Measurements from ENCODE around the gene CASK.

Gene CASK

GRCh38 chrX:41903544-41903943 lies 19.8 kb downstream of the CASK start:
- Histone ChIP-seq H3K9me3 (replicated peaks; ENCODE audit: low read length) (no peaks in the 10 kb centered on the region), H3K9ac (ENCODE audit: low read depth, low read length) (no peak overlapping the region), H3K27me3 (ENCODE audit: control insufficient read depth, insufficient read depth, low read length) (no peaks in the 10 kb centered on the region)

GRCh38 chrX:41900321-41900720 lies 23.0 kb downstream of the CASK start:
- no peak overlapping the region for H3K4me2 ChIP-seq (ENCODE audit: low read length)
- H3K9me3 ChIP-seq (replicated peaks; ENCODE audit: low read length) = no peaks in the 10 kb centered on the region
- H3K4me3 ChIP-seq (ENCODE audit: low read length) = no peak overlapping the region
- no peaks in the 10 kb centered on the region for H3K36me3 ChIP-seq (ENCODE audit: insufficient read depth, low read length)
- no peaks in the 10 kb centered on the region for H3K27me3 ChIP-seq (ENCODE audit: control insufficient read depth, insufficient read depth, low read length)
- H3K9ac ChIP-seq (ENCODE audit: low read depth, low read length) = no peak overlapping the region
- H3K4me1 ChIP-seq (ENCODE audit: control insufficient read depth, insufficient read depth, low read length) = no peaks in the 10 kb centered on the region

More at GRCh38 chrX:41903544-41903943, 19.8 kb downstream of the CASK start:
- Histone ChIP-seq H3K4me3 (ENCODE audit: low read length) (no peak overlapping the region), H3K4me1 (ENCODE audit: control insufficient read depth, insufficient read depth, low read length) (no peaks in the 10 kb centered on the region), H3K36me3 (ENCODE audit: insufficient read depth, low read length) (no peaks in the 10 kb centered on the region), H3K4me2 (ENCODE audit: low read length) (no peak overlapping the region)

GRCh38 chrX:41895826-41896225 lies 27.5 kb downstream of the CASK start:
- Histone ChIP-seq H3K4me3 (ENCODE audit: low read length) (no peak overlapping the region), H3K36me3 (ENCODE audit: insufficient read depth, low read length) (no peaks in the 10 kb centered on the region), H3K27me3 (ENCODE audit: control insufficient read depth, insufficient read depth, low read length) (no peaks in the 10 kb centered on the region), H3K4me2 (ENCODE audit: low read length) (no peak overlapping the region), H3K9ac (ENCODE audit: low read depth, low read length) (no peak overlapping the region), H3K9me3 (replicated peaks; ENCODE audit: low read length) (no peaks in the 10 kb centered on the region), H3K4me1 (ENCODE audit: control insufficient read depth, insufficient read depth, low read length) (no peaks in the 10 kb centered on the region)

GRCh38 chrX:41890026-41890423 lies 33.3 kb downstream of the CASK start:
- Histone ChIP-seq H3K36me3 (ENCODE audit: insufficient read depth, low read length) (no peaks in the 10 kb centered on the region), H3K9ac (ENCODE audit: low read depth, low read length) (no peak overlapping the region), H3K27me3 (ENCODE audit: control insufficient read depth, insufficient read depth, low read length) (no peaks in the 10 kb centered on the region), H3K9me3 (replicated peaks; ENCODE audit: low read length) (no peaks in the 10 kb centered on the region), H3K4me1 (ENCODE audit: control insufficient read depth, insufficient read depth, low read length) (no peaks in the 10 kb centered on the region), H3K4me2 (ENCODE audit: low read length) (no peak overlapping the region), H3K4me3 (ENCODE audit: low read length) (no peak overlapping the region)

DNA sequence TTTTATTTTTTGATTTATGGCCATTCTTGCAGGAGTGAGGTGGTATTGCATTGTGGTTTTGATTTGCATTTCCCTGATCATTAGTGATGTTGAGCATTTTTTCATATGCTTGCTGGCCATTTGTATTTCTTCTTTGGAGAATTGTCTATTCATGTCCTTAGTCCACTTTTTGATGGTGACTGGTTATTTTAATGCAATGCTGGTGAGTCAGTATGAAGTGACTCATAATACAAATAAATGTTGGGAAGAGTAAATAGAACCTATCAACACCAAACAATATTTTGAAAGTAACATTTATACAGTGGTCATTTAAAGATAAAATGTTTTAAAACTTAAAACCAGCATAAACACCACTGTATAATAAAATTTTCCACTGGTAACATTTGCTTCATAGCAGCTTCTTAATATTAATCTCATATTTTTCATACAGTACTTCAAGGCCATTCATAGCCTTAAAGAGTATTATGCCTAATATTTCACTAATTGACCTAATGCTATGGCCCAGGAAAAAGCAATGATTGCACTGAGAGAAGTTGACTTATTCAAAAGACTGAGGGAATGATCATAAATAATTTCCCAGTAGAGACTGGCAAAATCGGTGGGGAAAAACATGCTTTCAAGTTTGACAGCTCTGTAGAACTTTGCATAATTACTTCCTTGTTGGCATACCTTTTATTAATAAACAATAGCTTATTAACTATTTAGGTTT lies 33.9 kb downstream of the CASK start:
- Histone ChIP-seq H3K4me2 (ENCODE audit: low read length) (no peak overlapping the region), H3K4me1 (ENCODE audit: control insufficient read depth, insufficient read depth, low read length) (no peaks in the 10 kb centered on the region), H3K4me3 (ENCODE audit: low read length) (no peak overlapping the region), H3K27me3 (ENCODE audit: control insufficient read depth, insufficient read depth, low read length) (no peaks in the 10 kb centered on the region), H3K9ac (ENCODE audit: low read depth, low read length) (no peak overlapping the region), H3K9me3 (replicated peaks; ENCODE audit: low read length) (no peaks in the 10 kb centered on the region), H3K36me3 (ENCODE audit: insufficient read depth, low read length) (no peaks in the 10 kb centered on the region)

DNA sequence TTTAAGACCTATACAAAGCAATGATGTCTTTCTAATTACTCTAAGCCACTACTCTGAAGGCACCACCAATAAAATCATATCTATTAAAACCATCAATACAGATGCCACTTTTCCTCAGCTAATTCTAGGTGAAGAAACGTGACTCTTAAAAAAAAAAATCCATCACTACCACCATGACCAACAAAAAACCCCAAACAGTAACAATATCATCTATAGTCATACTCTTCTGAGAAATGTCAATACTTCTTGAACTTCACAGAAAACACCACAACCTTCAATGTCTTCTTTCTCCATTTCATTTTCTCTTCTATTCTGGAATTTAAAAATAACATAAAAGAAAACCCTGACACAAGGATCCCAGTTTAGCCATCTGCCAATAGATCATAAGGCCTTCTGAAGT lies 35.7 kb downstream of the CASK start:
- H3K27me3 ChIP-seq (ENCODE audit: control insufficient read depth, insufficient read depth, low read length) = no peaks in the 10 kb centered on the region
- H3K4me3 ChIP-seq (ENCODE audit: low read length) = no peak overlapping the region
- no peak overlapping the region for H3K4me2 ChIP-seq (ENCODE audit: low read length)
- H3K9ac ChIP-seq (ENCODE audit: low read depth, low read length) = no peak overlapping the region
- H3K4me1 ChIP-seq (ENCODE audit: control insufficient read depth, insufficient read depth, low read length) = no peaks in the 10 kb centered on the region
- H3K36me3 ChIP-seq (ENCODE audit: insufficient read depth, low read length) = no peaks in the 10 kb centered on the region
- no peaks in the 10 kb centered on the region for H3K9me3 ChIP-seq (replicated peaks; ENCODE audit: low read length)

- H3K4me3 ChIP-seq (ENCODE audit: low read length) = no peak overlapping the region
- no peaks in the 10 kb centered on the region for H3K27me3 ChIP-seq (ENCODE audit: control insufficient read depth, insufficient read depth, low read length)
- H3K4me2 ChIP-seq (ENCODE audit: low read length) = no peak overlapping the region
- H3K9ac ChIP-seq (ENCODE audit: low read depth, low read length) = no peak overlapping the region
- no peaks in the 10 kb centered on the region for H3K9me3 ChIP-seq (replicated peaks; ENCODE audit: low read length)
- H3K36me3 ChIP-seq (ENCODE audit: insufficient read depth, low read length) = no peaks in the 10 kb centered on the region
- H3K4me1 ChIP-seq (ENCODE audit: control insufficient read depth, insufficient read depth, low read length) = no peaks in the 10 kb centered on the region
Measured at GRCh38 chrX:41885724-41886123, 37.6 kb downstream of the CASK start.

DNA sequence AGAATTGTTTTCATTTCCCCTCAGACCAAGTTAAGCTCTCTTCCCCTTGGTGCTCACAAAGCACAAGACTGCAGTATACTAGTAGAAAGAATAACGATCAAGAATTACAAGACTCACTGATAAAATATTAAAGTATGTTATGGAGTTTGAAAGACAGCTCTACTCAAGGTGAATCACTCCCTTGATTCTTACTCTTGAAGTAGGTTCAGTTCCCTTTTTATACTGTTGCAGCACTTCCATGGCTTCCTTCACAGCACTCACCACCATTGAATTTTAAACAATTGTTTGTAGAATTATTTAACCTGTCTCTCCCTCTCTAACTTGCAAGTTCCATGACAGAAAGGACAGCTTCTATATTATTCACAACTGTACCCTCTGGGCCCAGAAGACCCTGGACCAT lies 42.2 kb downstream of the CASK start:
- H3K4me3 ChIP-seq (ENCODE audit: low read length) = no peak overlapping the region
- H3K36me3 ChIP-seq (ENCODE audit: insufficient read depth, low read length) = no peaks in the 10 kb centered on the region
- H3K4me1 ChIP-seq (ENCODE audit: control insufficient read depth, insufficient read depth, low read length) = no peaks in the 10 kb centered on the region
- no peaks in the 10 kb centered on the region for H3K27me3 ChIP-seq (ENCODE audit: control insufficient read depth, insufficient read depth, low read length)
- H3K9me3 ChIP-seq (replicated peaks; ENCODE audit: low read length) = no peaks in the 10 kb centered on the region
- no peak overlapping the region for H3K4me2 ChIP-seq (ENCODE audit: low read length)
- H3K9ac ChIP-seq (ENCODE audit: low read depth, low read length) = no peak overlapping the region

GRCh38 chrX:41877167-41877566 lies 46.2 kb downstream of the CASK start:
- no peaks in the 10 kb centered on the region for H3K27me3 ChIP-seq (ENCODE audit: control insufficient read depth, insufficient read depth, low read length)
- no peak overlapping the region for H3K9ac ChIP-seq (ENCODE audit: low read depth, low read length)
- no peaks in the 10 kb centered on the region for H3K9me3 ChIP-seq (replicated peaks; ENCODE audit: low read length)
- no peaks in the 10 kb centered on the region for H3K36me3 ChIP-seq (ENCODE audit: insufficient read depth, low read length)
- no peak overlapping the region for H3K4me2 ChIP-seq (ENCODE audit: low read length)
- H3K4me3 ChIP-seq (ENCODE audit: low read length) = no peak overlapping the region
- no peaks in the 10 kb centered on the region for H3K4me1 ChIP-seq (ENCODE audit: control insufficient read depth, insufficient read depth, low read length)

- Histone ChIP-seq H3K9ac (ENCODE audit: low read depth, low read length) (no peak overlapping the region), H3K9me3 (replicated peaks; ENCODE audit: low read length) (no peaks in the 10 kb centered on the region), H3K4me2 (ENCODE audit: low read length) (no peak overlapping the region), H3K4me3 (ENCODE audit: low read length) (no peak overlapping the region), H3K27me3 (ENCODE audit: control insufficient read depth, insufficient read depth, low read length) (no peaks in the 10 kb centered on the region), H3K4me1 (ENCODE audit: control insufficient read depth, insufficient read depth, low read length) (no peaks in the 10 kb centered on the region), H3K36me3 (ENCODE audit: insufficient read depth, low read length) (no peaks in the 10 kb centered on the region)
Measured at GRCh38 chrX:41875142-41875541, 48.2 kb downstream of the CASK start.

DNA sequence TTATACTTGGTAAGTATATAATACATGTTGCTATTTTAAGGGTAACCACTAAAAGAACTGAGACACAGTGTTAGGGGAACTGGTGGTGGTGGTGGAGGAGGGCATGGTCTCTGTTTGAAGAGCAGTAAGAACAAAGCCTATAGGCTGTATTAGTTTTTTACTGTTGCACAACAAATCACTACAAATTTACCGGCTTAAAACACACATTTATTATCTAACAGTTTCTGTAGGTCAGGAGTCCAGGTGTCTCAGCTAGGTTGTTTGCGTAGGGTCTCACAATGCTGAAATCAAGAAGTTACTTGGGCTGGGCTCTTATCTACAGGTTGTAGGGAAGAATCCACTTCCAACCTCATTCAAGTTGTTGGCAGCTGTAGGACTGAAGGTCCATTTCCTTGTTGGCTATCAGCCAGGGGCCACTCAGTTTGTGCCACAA lies 52.6 kb downstream of the CASK start:
- no peaks in the 10 kb centered on the region for H3K27me3 ChIP-seq (ENCODE audit: control insufficient read depth, insufficient read depth, low read length)
- H3K4me3 ChIP-seq (ENCODE audit: low read length) = no peak overlapping the region
- H3K9ac ChIP-seq (ENCODE audit: low read depth, low read length) = no peak overlapping the region
- no peaks in the 10 kb centered on the region for H3K4me1 ChIP-seq (ENCODE audit: control insufficient read depth, insufficient read depth, low read length)
- H3K4me2 ChIP-seq (ENCODE audit: low read length) = no peak overlapping the region
- no peaks in the 10 kb centered on the region for H3K9me3 ChIP-seq (replicated peaks; ENCODE audit: low read length)
- H3K36me3 ChIP-seq (ENCODE audit: insufficient read depth, low read length) = no peaks in the 10 kb centered on the region

- H3K9ac ChIP-seq (ENCODE audit: low read depth, low read length) = no peak overlapping the region
- H3K4me3 ChIP-seq (ENCODE audit: low read length) = no peak overlapping the region
- no peak overlapping the region for H3K4me2 ChIP-seq (ENCODE audit: low read length)
- no peaks in the 10 kb centered on the region for H3K9me3 ChIP-seq (replicated peaks; ENCODE audit: low read length)
- no peaks in the 10 kb centered on the region for H3K36me3 ChIP-seq (ENCODE audit: insufficient read depth, low read length)
- no peaks in the 10 kb centered on the region for H3K27me3 ChIP-seq (ENCODE audit: control insufficient read depth, insufficient read depth, low read length)
- H3K4me1 ChIP-seq (ENCODE audit: control insufficient read depth, insufficient read depth, low read length) = no peaks in the 10 kb centered on the region
Measured at GRCh38 chrX:41868392-41868977, 54.9 kb downstream of the CASK start.
